Measurements from ENCODE around the gene JAZF1. TPM values are rescaled to one million over a fixed set of nuclear protein-coding genes. Genes with fewer than 3 reads are reported as not detected.

Gene JAZF1
- total and polyA plus RNA-seq, 9 donors = 10.4 to 36.0 (median 19.9) TPM

DNA sequence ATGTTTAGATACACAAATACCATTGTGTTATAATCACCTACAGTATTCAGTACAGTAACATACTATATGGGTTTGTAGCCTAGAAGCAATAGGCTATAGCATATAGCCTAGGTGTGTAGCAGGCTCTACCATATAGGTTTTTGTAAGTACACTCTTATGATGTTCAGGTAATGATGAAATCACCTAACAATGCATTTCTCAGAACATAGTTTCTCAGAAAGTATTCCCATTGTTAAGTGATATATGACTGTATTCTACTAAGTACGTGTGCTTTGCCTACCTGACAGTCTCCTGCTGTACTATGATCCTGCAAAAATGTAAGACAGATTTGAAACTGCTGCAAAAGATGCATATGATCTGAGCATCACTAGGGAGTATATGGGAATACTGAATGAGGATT lies 137.9 kb downstream of the JAZF1 start:
- DNase-seq = no peak
- H3K4me3 ChIP-seq = no peak overlapping the region
- peaks cover 3% of the 10 kb centered on the region for H3K4me1 ChIP-seq (ENCODE audit: insufficient read depth)
- intact Hi-C loops (cut with DNase I) = no loop called here
- TF ChIP-seq, protein P1, sequence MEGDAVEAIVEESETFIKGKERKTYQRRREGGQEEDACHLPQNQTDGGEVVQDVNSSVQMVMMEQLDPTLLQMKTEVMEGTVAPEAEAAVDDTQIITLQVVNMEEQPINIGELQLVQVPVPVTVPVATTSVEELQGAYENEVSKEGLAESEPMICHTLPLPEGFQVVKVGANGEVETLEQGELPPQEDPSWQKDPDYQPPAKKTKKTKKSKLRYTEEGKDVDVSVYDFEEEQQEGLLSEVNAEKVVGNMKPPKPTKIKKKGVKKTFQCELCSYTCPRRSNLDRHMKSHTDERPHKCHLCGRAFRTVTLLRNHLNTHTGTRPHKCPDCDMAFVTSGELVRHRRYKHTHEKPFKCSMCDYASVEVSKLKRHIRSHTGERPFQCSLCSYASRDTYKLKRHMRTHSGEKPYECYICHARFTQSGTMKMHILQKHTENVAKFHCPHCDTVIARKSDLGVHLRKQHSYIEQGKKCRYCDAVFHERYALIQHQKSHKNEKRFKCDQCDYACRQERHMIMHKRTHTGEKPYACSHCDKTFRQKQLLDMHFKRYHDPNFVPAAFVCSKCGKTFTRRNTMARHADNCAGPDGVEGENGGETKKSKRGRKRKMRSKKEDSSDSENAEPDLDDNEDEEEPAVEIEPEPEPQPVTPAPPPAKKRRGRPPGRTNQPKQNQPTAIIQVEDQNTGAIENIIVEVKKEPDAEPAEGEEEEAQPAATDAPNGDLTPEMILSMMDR (IDR thresholded peaks at IDR 0.05) = no peak
- 94 to 97% (median 97%) methylated on average over 1 of the region's 1 CpG for WGBS, 3 donors
- H3K9me3 ChIP-seq = no peaks in the 10 kb centered on the region
- no peak overlapping the region for H3K27ac ChIP-seq
- H3K36me3 ChIP-seq = no peaks in the 10 kb centered on the region
- no peaks in the 10 kb centered on the region for H3K27me3 ChIP-seq

DNA sequence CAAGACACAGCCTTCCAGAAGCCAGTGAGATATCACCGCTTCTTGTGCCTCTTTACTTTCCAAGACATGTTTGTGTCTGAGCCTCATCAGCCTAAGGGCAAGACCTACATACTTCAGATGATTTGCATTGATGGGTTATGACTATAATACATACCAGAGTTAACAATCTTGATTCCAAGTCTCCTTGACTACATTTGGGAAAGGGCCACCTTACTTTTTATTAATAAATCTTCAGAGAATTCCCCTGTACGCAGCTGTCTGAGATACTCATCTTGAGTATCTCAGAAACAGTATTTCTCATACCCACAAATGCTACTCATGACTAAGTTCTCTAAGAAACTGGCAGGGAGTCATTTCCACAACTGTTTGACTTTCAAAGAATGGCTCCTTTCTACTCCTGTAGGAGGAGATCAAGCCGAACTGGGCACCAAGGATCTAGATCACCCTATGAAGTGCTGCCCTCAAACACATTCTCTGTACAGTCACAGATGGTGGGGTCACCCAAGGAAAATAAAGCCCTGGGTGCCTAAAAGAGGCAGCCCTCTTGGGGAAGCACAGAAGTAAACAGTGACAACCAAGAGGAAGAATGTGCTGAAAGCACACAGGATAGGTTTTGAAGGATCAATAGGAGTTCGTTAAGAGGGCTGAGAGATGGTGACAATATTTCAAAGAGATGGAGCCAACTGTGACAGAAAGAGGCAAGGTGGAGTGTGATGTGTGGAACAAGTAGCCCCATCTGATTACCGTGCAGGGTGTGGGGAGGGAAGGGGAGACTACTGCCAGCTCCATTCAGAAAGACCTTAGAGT lies 138.9 kb downstream of the JAZF1 start:
- intact Hi-C loops (cut with DNase I) = no loop called here
- 82 to 91% (median 85%) methylated on average over 5 of the region's 5 CpGs for WGBS, 3 donors
- no peak overlapping the region for H3K4me3 ChIP-seq
- H3K9me3 ChIP-seq = no peaks in the 10 kb centered on the region
- TF ChIP-seq POLR2A (IDR thresholded peaks at IDR 0.05) (no peak), EP300 (IDR thresholded peaks at IDR 0.05) (no peak)
- TF ChIP-seq, protein P1 (IDR thresholded peaks at IDR 0.05) = no peak
- no peak for DNase-seq
- no peaks in the 10 kb centered on the region for H3K36me3 ChIP-seq
- H3K27me3 ChIP-seq = no peaks in the 10 kb centered on the region
- H3K27ac ChIP-seq = no peak overlapping the region
- peaks cover 3% of the 10 kb centered on the region for H3K4me1 ChIP-seq (ENCODE audit: insufficient read depth)

DNA sequence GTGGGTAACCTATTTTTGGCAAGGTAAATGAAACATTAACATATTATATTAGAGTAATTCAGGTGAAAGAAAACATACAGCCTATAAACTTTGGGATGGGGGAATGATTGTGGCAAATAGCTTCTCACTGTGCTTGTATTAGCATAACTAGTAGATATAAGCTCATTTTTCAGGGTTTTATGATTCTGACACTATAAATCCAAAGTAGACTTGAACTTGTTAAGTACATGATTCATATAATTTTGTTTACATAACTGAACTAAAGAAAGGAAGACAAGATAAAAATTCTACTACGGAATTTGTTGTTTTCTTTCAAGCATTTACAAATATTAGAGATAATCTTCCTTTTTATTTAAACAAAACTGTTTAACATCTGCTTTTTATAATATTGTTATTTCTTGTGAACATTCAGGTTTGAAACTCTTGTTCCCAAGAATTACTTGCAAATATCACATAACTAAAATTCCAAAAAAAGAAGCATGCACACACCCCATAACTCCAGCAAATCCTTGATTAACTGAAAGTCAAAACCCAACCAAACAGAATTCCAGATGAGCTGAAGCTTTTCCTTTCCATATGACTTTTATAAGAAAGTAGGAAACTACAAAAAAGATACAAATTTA lies 142.3 kb downstream of the JAZF1 start:
- TF ChIP-seq, protein P1 (IDR thresholded peaks at IDR 0.05) = no peak
- TF ChIP-seq EP300 (IDR thresholded peaks at IDR 0.05) (no peak), POLR2A (IDR thresholded peaks at IDR 0.05) (no peak)
- intact Hi-C loops (cut with DNase I) = no loop called here
- Histone ChIP-seq H3K27me3 (no peaks in the 10 kb centered on the region), H3K4me3 (no peak overlapping the region), H3K4me1 (ENCODE audit: insufficient read depth) (peaks cover 10% of the 10 kb centered on the region), H3K9me3 (no peaks in the 10 kb centered on the region), H3K27ac (peak overlapping the region in 1 of 2 donors; percentile 62), H3K36me3 (no peaks in the 10 kb centered on the region)
- 5 to 30% (median 6%) methylated on average over 1 of the region's 1 CpG for WGBS, 3 donors
- DNase-seq = no peak

DNA sequence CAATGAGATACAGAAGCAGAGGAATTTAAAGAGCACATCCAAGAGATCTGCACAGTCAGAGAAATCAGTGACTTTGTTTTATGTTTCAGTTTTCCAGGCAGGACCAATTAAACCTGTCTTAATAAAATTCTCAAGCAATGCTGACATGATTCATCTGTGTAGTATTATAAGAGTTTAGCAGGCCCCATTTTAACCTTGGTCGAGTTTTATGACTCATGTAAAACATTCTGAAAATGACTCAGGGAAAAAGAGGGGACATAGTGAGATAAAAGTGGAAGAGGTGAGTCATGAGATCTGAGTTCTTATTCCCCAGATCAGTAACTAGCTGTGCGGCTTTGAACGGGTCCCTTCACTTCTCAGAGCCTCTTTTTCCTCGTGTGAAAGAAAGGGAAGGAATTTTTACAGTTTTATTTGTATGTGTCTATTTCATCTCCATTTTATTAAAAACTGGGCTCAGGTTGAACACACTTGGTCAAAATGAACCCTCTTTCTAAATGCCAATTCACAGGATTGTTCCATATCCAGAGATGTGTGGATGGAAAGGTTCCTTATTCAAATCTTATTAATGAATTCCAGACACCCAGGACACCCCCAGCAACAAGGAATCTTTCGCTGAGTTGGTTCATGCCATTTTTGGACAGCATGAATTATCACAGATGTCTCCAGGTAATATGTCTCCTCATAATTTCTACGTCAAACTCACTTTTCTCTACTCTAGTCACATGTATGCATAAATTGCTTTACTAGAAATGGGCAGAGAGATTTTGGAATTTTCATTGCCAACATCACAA lies 143.2 kb downstream of the JAZF1 start:
- TF ChIP-seq POLR2A (IDR thresholded peaks at IDR 0.05) = no peak
- TF ChIP-seq EP300 (IDR thresholded peaks at IDR 0.05) = no peak
- TF ChIP-seq, protein P1 (IDR thresholded peaks at IDR 0.05) = no peak
- 24 to 25% (median 25%) methylated on average over 6 of the region's 6 CpGs for WGBS, 3 donors
- Histone ChIP-seq H3K27ac (peak overlapping the region in 1 of 2 donors; percentile 62), H3K27me3 (no peaks in the 10 kb centered on the region), H3K36me3 (no peaks in the 10 kb centered on the region), H3K4me1 (ENCODE audit: insufficient read depth) (peaks cover 12% of the 10 kb centered on the region), H3K4me3 (no peak overlapping the region), H3K9me3 (no peaks in the 10 kb centered on the region)
- DNase-seq = peak in 1 of 5 donors; percentile 29
- intact Hi-C loops (cut with DNase I) = no loop called here
